Measurements from ENCODE around the gene SLC1A3.

Gene SLC1A3

GRCh38 chr5:36685631-36686288 lies 79.4 kb downstream of the SLC1A3 start:
- no peak for DNase-seq (ENCODE audit: low read depth)

GRCh38 chr5:36686881-36687280 lies 80.5 kb downstream of the SLC1A3 start:
- DNase-seq (ENCODE audit: low read depth): no peak

DNA sequence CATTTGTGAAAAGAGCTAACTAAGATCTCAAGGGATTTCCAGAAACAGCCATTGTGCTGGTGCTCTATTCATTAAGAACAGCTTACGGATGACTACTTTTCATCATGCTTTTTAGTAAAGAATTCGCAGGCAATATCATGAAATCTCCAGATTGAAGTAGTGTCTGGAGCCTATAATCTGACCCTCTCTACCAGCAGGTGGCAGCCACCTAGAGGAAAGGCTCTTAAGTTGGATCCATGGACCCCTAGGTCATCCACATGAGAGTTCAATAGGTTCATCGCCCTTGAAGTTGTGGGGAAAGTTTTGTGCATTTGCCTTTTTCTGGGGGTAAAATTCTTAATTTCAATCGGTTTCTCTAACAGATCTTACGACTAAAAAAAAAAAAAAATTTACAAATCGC lies 82.3 kb downstream of the SLC1A3 start:
- no peak for DNase-seq (ENCODE audit: low read depth)

- peak; percentile 42 for DNase-seq (ENCODE audit: low read depth)
Observed at GRCh38 chr5:36689225-36689624, 82.8 kb downstream of the SLC1A3 start.

GRCh38 chr5:36690041-36690961 lies 83.9 kb downstream of the SLC1A3 start:
- DNase-seq (ENCODE audit: low read depth): no peak

DNA sequence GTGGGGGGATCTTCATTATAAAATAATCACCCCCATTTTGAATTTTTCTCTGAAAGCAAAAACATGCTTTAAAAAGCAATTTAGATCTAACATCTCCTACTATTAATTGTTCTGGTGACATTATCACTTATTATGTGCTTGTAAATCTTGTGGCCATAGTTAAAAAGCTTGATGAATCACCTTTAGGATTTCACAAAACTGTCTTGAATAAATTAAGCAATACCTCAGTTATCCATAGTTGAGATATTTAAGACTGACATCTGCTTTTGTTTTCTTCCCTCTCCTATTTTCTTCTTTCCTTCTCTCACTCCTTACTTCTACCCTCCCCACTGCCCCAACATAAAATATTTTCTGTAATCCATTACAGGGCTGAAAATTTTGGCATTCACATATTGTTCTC lies 84.8 kb downstream of the SLC1A3 start:
- DNase-seq (ENCODE audit: low read depth): peak; percentile 37

DNA sequence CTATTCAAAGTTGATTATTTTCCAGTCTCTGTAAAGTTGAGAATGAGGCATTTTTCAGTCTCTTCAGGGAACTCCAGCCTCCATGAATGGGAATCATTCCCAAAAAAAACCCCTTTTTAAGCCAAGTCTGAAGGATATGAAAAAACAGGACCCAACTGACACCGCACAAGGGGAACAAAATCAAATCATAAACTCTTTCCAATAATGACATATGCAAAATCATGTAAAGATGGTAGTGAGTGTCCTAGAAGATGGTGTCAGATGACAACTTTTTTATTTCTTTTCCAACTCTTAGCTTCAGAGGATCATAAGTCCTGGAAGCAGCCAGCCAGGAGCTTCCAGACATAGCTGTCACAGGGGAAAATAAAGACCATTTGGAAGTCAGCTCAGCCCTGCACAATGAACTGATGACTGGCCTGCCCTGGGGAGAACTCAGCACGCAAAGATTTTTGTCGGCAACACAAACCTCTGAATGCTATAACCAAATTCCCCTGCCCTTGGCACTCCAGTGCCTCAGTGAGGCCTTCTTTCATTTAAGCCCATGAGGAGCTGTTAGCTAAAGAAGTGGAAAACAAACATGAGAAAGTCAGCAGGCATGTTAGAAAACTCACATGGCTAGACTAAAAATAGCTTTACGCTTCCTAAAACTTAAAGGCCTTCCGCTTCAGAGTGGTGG lies 85.4 kb downstream of the SLC1A3 start:
- DNase-seq (ENCODE audit: low read depth): no peak

GRCh38 chr5:36692791-36693763 lies 86.7 kb downstream of the SLC1A3 start:
- peak; percentile 40 for DNase-seq (ENCODE audit: low read depth)

GRCh38 chr5:36694351-36694750 lies 87.9 kb downstream of the SLC1A3 start:
- no peak for DNase-seq (ENCODE audit: low read depth)

DNA sequence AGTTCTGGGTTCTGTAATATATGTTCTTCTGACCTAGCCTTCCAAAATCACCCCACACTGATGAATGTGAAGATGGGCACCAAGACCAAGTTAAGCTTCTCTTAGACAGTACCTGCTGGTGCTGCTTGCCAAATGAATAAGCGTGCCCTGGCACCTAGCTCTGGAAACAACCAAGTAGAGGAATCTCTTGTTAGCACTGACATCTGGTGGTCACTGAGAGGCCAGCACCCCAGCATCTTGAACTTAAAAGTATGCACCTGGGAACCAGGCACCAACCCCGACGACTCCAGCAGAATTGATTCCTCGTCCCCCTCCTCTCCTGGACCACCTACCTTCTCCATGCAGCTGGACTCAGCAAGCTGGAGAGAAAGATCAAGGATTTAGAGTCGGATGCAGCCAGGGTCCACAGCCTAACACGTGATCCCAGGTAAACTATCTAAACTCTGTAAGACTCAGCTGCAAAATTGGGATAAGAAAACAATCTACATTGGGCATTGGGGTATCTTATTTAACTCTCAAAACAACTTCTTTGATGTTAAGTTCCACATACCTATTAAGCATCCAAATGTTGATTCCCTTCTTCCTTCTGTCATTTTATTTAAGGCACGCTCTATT lies 89.8 kb downstream of the SLC1A3 start:
- DNase-seq (ENCODE audit: low read depth): peak; percentile 29

DNA sequence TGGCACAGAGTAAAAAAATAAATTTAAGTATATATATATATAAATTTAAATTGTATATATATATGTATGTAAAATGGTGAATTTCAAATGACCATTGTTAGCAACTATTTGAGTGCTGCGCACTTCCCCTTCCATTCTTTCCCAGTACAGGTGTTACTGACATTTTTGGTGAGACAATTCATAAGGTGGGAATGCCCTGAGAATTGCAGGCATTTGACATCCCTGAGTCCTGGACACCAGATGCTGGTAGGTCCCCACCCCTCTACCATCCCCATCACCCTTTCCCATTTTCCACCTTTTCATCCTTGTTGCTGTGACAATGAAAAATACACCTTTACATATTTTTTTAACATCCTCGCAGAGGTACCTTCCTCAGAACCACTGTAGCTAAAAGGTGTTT lies 91.6 kb downstream of the SLC1A3 start:
- no peak for DNase-seq (ENCODE audit: low read depth)

GRCh38 chr5:36701085-36701698 lies 94.8 kb downstream of the SLC1A3 start:
- no peak for DNase-seq (ENCODE audit: low read depth)

- no peak for DNase-seq (ENCODE audit: low read depth)
Observed at GRCh38 chr5:36703245-36703860, 96.9 kb downstream of the SLC1A3 start.

DNA sequence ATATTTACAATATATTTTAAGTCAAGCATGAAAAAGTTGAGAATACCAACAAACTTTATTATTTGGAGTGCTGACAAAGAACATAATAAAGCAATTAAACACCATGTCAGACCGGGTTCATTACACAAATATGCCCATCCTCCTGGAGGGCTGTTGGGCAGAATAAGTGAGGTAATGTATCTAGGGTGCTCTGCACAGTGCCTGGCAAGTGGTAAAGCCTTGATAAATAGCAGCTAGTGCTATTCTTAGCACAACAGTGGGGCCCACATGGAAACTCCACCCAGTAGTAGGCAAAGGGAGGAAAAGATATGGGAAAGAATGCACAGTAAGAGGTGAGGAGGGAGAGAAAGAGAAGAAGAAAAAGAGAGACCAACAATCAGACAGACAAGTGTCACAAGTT lies 97.7 kb downstream of the SLC1A3 start:
- DNase-seq (ENCODE audit: low read depth): no peak

GRCh38 chr5:36705055-36705454 lies 98.6 kb downstream of the SLC1A3 start:
- no peak for DNase-seq (ENCODE audit: low read depth)

DNA sequence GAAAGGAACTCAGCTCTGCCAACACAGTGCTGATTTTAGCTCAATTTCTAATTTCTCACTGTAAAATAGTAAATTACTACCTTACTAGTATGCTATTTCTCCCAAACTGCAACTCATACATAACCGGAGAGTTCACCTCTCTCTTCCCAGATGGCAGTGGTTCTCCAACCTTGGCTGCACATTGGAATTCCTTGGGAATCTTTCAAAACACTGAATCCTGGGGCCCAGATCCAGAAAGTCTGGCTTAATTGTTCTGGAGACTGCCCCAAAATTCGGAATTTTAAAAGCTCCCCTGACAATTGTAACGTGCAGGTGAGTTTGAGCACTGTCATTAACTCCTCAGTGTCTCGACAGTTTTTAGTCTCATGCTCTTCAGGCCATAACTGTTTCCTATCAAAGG lies 100.3 kb downstream of the SLC1A3 start:
- no peak for DNase-seq (ENCODE audit: low read depth)

- no peak for DNase-seq (ENCODE audit: low read depth)
Observed at GRCh38 chr5:36708996-36709395, 102.6 kb downstream of the SLC1A3 start.

- no peak for DNase-seq (ENCODE audit: low read depth)
Observed at GRCh38 chr5:36710039-36710438, 103.6 kb downstream of the SLC1A3 start.

GRCh38 chr5:36712706-36713105 lies 106.3 kb downstream of the SLC1A3 start:
- DNase-seq (ENCODE audit: low read depth): no peak

DNA sequence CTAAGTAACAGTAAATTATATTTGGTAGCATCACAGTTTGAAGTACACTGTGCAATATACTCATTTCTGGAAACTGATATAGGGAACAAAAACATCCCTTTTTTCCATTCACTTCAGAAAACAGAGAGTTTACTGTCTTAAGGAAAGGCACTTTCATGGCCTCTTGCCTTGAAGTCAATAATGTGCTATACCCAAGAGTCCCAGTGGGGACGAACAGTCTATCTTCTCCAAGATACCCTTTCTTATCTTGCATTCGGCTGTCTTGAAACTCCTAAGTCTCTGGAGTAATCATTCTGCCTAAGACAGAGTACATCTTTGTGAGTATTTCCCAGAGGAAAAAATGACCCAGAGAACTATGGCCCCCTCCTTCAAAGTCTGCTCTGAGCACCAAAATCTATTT lies 107.1 kb downstream of the SLC1A3 start:
- DNase-seq (ENCODE audit: low read depth): no peak

All from HS-5 (cell line).